Upper lobe of left lung (tissue), 6 donors: Measurements from ENCODE around the gene SDS. TPM values are rescaled to one million over a fixed set of nuclear protein-coding genes. Genes with fewer than 3 reads are reported as not detected.
A peak's percentile ranks its signal among the peaks of the same experiment; 100 is the strongest.
"Not testable (repeated sequence)": the region's sequence is repeated elsewhere in the genome, so short reads cannot be mapped to it uniquely, and the experiment has no call there.

ENCODE experiments used
- ATAC-seq, 2 donors: fragments of 200-7000 bp; cut with Tn5 transposase; one replicate each; pipeline ENCODE4 v1.9.1; 2022; ENCODE audit warnings: mild to moderate bottlenecking in 2 of 2, moderate library complexity in 2 of 2; ENCODE audit not compliant: low FRiP score in 2 of 2
- DNase-seq, 2 donors: peaks; one replicate each; pipeline ENCODE4 v3.0.0-alpha.2; 2019 to 2020
- H3K27ac ChIP-seq, 4 donors: fragments of 200-600 bp; sonication (generic); one replicate each; pipeline ENCODE4 v1.5.1; 2016 to 2019
- H3K27me3 ChIP-seq, 4 donors: fragments of 200-600 bp; sonication (generic); one replicate each; pipeline ENCODE4 v1.5.1; 2017 to 2019
- H3K36me3 ChIP-seq, 4 donors: fragments of 200-600 bp; sonication (generic); one replicate each; pipeline ENCODE4 v1.5.1; 2016 to 2019
- H3K4me1 ChIP-seq, 4 donors: fragments of 200-600 bp; sonication (generic); one replicate each; pipeline ENCODE4 v1.5.1; 2018 to 2019
- H3K4me3 ChIP-seq, 4 donors: fragments of 200-600 bp; sonication (generic); one replicate each; pipeline ENCODE4 v1.5.1; 2017 to 2019; ENCODE audit warnings: mild to moderate bottlenecking in 2 of 4, moderate library complexity in 1 of 4
- H3K9me3 ChIP-seq, 4 donors: fragments of 200-600 bp; sonication (generic); one replicate each; pipeline ENCODE4 v1.5.1; 2018 to 2019
- EP300 ChIP-seq, 4 donors: sonication (generic); formaldehyde crosslinking; IDR thresholded peaks; one replicate each; pipeline ENCODE4 v1.5.1; 2017; ENCODE audit warnings: antibody characterized with exemption in 4 of 4, control low read depth in 2 of 4
- POLR2A ChIP-seq, 4 donors: fragments of 450-650 bp; IDR thresholded peaks; one replicate each; pipeline ENCODE4 v1.5.1; 2016 to 2017; ENCODE audit warnings: antibody characterized with exemption in 4 of 4, mild to moderate bottlenecking in 2 of 4
- POLR2AphosphoS5 ChIP-seq, 2 donors: sonication (generic); formaldehyde crosslinking; IDR thresholded peaks; one replicate each; pipeline ENCODE4 v1.5.1; 2017; ENCODE audit warnings: antibody characterized with exemption in 2 of 2
- WGBS, 2 donors: methylation state at CpG; one replicate each; pipeline ENCODE4 v1.1.5; 2017 to 2018; 5-methylcytosine and 5-hydroxymethylcytosine counted together
- total RNA-seq, 6 donors: library from RNA; depleted of rRNA in 4 of 6; stranded (reverse); fragments of >200 nt in 4 of 6; gene quantifications; one replicate each; pipeline versions ENCODE4 v1.1.0 to v1.2.1, GENCODE V29; 2016 to 2021
- TF ChIP-seq, protein P1 (sequence below), 6 experiments: fragments of 450-650 bp in 4 of 6; fragments of 200-600 bp in 2 of 6; sonication (generic) in 2 of 6; IDR thresholded peaks; one replicate each; pipeline ENCODE4 v1.5.1; 2016 to 2019; ENCODE audit warnings: antibody characterized with exemption in 6 of 6
- donor health status: DM: no; HTN: no; CAD: no; lungs with moderate emphysema.
- donor health status: DM: no; HTN: yes; CAD: no; lungs with severe emphysema.

Gene SDS
- total RNA-seq, 6 donors from 2014 or later, result 1.00 to 4.0 (median 2.4) TPM

DNA sequence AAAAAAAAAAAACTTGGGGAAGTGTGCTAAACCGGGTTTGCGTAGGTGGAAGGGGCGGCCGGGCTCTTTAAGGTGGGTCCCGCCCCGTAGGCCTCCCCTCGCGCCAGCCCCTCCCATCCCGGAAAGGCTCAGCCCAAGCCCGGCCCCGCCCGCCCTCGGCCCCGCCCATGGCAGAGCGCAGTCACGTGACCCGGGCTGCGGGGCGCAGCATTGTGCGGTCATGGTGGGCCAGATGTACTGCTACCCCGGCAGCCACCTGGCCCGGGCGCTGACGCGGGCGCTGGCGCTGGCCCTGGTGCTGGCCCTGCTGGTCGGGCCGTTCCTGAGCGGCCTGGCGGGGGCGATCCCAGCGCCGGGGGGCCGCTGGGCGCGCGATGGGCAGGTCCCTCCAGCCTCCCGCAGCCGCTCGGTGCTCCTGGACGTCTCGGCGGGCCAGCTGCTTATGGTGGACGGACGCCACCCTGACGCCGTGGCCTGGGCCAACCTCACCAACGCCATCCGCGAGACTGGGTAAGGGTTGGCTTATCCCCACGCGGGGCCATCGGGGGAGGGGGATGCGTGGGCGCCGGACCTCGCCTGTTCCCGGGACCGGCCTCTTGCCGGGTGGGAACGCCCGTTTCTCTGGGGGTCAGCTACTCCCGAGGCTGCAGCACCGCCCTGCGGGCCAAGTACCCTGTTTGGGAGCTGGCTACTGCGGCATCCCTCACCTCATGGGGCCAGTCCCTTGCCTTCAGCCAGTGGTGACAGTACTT is 45.1 kb downstream of the SDS start, which contains the start of gene PLBD2:
TSS of gene PLBD2 (plus strand) at position 207 of the 752 bp plus-strand sequence. CDS start at position 221, 14 bp downstream.
- peak within 1 kb of the TSS; percentile 74 to 91 (median 86) for H3K27ac ChIP-seq
- H3K36me3 ChIP-seq, result no peaks in the 10 kb centered on the region
- H3K4me1 ChIP-seq, result peaks cover 10 to 25% (median 15%) of the 10 kb centered on the region in 4 donors
- peak within 1 kb of the TSS; percentile 67 to 88 (median 72) for H3K4me3 ChIP-seq
- DNase-seq, result peak; percentile 97 to 98
- ATAC-seq, result peak; percentile 96 to 98
- H3K9me3 ChIP-seq, result no peaks in the 10 kb centered on the region
- 0 to 3% methylated on average over 6 to 40 of the region's 67 CpGs for WGBS, 2 donors
- no peaks in the 10 kb centered on the region for H3K27me3 ChIP-seq
- TF ChIP-seq POLR2A (IDR thresholded peaks at IDR 0.05), result peak in 1 of 4 donors; percentile 78
- TF ChIP-seq, protein P1, sequence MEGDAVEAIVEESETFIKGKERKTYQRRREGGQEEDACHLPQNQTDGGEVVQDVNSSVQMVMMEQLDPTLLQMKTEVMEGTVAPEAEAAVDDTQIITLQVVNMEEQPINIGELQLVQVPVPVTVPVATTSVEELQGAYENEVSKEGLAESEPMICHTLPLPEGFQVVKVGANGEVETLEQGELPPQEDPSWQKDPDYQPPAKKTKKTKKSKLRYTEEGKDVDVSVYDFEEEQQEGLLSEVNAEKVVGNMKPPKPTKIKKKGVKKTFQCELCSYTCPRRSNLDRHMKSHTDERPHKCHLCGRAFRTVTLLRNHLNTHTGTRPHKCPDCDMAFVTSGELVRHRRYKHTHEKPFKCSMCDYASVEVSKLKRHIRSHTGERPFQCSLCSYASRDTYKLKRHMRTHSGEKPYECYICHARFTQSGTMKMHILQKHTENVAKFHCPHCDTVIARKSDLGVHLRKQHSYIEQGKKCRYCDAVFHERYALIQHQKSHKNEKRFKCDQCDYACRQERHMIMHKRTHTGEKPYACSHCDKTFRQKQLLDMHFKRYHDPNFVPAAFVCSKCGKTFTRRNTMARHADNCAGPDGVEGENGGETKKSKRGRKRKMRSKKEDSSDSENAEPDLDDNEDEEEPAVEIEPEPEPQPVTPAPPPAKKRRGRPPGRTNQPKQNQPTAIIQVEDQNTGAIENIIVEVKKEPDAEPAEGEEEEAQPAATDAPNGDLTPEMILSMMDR (IDR thresholded peaks at IDR 0.05), result peak in 3 of 6 experiments; percentile 4 to 45 (median 40)
- TF ChIP-seq EP300 (IDR thresholded peaks at IDR 0.05), result peak in 1 of 4 donors; percentile 4
- TF ChIP-seq POLR2AphosphoS5 (IDR thresholded peaks at IDR 0.05), result peak; percentile 14 to 75

DNA sequence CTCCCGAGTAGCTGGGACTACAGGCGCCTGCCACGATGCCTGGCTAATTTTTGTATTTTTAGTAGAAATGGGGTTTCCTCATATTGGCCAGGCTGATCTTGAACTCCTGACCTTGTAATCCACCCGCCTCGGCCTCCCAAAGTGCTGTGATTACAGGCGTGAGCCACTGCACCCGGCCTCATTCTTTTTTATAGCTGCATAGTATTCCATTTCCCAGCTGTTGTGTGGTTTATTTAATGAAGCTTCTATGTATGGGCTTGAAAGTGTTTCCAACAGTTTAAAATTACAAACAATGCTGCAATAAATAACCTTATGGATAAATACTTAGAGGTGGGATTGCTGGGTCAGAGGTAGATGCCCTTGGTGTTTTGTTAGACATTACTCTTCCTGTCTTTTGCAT is 49.5 kb downstream of the SDS start:
- not testable (repeated sequence) for DNase-seq, H3K27ac ChIP-seq, ATAC-seq, H3K36me3 ChIP-seq, H3K4me3 ChIP-seq, H3K9me3 ChIP-seq, H3K27me3 ChIP-seq
- 89 to 91% methylated on average over 7 of the region's 7 CpGs for WGBS, 2 donors
- peaks cover 1 to 11% (median 6%) of the 10 kb centered on the region in 4 donors for H3K4me1 ChIP-seq

DNA sequence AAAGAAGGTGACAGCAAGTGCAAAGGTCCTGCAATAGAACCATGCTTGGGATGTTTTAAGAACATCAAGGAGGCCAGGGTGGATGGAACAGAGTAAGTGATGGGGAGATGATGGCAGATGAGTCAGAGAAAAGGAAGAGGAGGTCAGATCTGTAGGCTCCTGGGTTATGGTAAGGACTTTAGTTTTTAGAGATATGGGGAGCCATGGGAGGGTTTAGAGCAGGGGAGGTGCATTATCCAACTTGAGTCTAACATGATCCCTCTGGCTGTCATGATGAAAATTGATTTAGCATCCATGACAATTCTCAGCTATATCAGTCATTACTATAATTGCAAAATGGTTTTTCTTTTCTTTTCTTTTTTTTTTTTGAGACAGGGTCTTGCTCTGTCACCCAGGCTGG is 52.6 kb downstream of the SDS start:
- H3K4me1 ChIP-seq, result no peaks in the 10 kb centered on the region
- H3K36me3 ChIP-seq, result no peaks in the 10 kb centered on the region
- ATAC-seq (no peak), DNase-seq (no peak)
- no peak overlapping the region for H3K27ac ChIP-seq
- H3K4me3 ChIP-seq, result no peak overlapping the region
- TF ChIP-seq, protein P1 (IDR thresholded peaks at IDR 0.05), result no peak
- TF ChIP-seq POLR2A (IDR thresholded peaks at IDR 0.05) (no peak), EP300 (IDR thresholded peaks at IDR 0.05) (no peak), POLR2AphosphoS5 (IDR thresholded peaks at IDR 0.05) (no peak)
- no peaks in the 10 kb centered on the region for H3K9me3 ChIP-seq
- H3K27me3 ChIP-seq, result no peaks in the 10 kb centered on the region

DNA sequence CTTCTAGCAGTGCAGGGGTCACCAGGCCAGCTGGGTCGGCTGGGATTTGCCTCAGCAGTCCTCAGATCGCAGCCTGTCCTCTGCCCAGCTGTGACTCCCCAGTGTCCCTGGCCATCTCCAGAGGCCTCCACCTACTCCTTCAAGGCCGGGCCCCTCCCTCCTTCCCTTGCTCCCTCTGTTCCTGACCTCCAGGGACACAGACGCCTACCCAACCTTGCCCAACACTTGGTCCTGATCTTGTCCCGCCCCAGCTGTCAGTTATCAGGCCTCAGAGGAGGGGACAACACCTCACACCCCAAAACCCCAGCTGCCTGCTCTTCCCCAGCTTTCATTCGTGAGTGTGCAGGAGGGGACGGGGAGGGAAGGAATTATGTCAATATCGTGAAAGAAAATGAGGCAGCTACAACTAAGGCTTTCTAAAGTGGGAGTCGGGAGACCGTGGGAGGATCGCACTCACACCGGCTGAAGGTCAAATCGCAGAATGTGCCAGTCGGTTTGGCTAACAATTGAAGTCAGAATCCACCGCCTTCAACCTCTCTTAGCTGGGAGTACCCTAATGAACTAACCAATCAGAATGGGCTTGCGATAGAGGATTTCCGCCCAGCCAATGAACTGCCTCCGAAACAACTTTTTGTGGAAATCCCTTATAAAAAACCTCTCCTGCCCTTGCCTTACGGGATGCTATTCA is 54.7 kb downstream of the SDS start:
- Histone ChIP-seq H3K27ac (no peak overlapping the region), H3K4me1 (no peaks in the 10 kb centered on the region), H3K36me3 (no peaks in the 10 kb centered on the region), H3K4me3 (no peak overlapping the region), H3K9me3 (no peaks in the 10 kb centered on the region), H3K27me3 (no peaks in the 10 kb centered on the region)
- no peak for ATAC-seq
- no peak for DNase-seq
- no peak for TF ChIP-seq EP300 (IDR thresholded peaks at IDR 0.05)
- TF ChIP-seq POLR2AphosphoS5 (IDR thresholded peaks at IDR 0.05), result no peak
- TF ChIP-seq, protein P1 (IDR thresholded peaks at IDR 0.05), result no peak
- no peak for TF ChIP-seq POLR2A (IDR thresholded peaks at IDR 0.05)
- WGBS, 2 donors, result 65 to 71% methylated on average over 17 to 19 of the region's 19 CpGs

DNA sequence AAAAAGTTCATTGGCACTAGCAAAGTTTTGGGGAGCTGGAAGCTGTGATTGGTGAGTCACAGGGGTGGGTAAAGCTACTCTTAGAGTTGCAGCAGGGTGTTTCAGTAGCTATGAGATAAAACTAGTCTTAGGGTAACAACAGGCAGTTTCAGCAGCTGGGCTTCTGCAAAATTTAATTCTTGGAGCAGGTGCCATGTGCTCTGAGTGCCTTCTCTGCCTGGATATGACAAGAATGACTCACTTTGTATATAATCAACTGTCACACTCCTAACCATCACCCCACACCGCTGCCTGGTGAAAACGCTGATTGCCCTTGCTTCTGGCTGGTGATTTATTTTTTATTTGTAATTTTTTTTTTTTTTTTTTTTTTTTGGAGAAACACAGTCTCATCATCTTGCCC is 55.8 kb downstream of the SDS start:
- Histone ChIP-seq H3K27me3 (no peaks in the 10 kb centered on the region), H3K36me3 (no peaks in the 10 kb centered on the region), H3K9me3 (no peaks in the 10 kb centered on the region), H3K27ac (no peak overlapping the region), H3K4me3 (no peak overlapping the region), H3K4me1 (no peaks in the 10 kb centered on the region)
- TF ChIP-seq, protein P1 (IDR thresholded peaks at IDR 0.05), result no peak
- TF ChIP-seq POLR2AphosphoS5 (IDR thresholded peaks at IDR 0.05) (no peak), EP300 (IDR thresholded peaks at IDR 0.05) (no peak), POLR2A (IDR thresholded peaks at IDR 0.05) (no peak)
- DNase-seq, result no peak
- no peak for ATAC-seq
- WGBS, 2 donors, result 60 to 76% methylated on average over 2 of the region's 2 CpGs
